T-helper 2 cell treated with Interferon-gamma antibody and Interleukin-4, amounts not matched to agents 100 ng/mL and 5 ng/mL, for 36 hours (primary cell): ENCODE data around the gene WNK2. TPM values are rescaled to one million over a fixed set of nuclear protein-coding genes. Genes with fewer than 3 reads are reported as not detected.
"Not testable (repeated sequence)": the region's sequence is repeated elsewhere in the genome, so short reads cannot be mapped to it uniquely, and the experiment has no call there.

ENCODE experiments used
- intact Hi-C: fragments of 100-400 bp; cut with micrococcal nuclease; formaldehyde crosslinking; loops from one replicate; pipeline ENCODE4 v1.15.1; 2023
- total RNA-seq: library from RNA; stranded (reverse); gene quantifications from 2 replicates; pipeline ENCODE4 v1.2.3, GENCODE V29; 2022

The WNK2 gene
- total RNA-seq, result 0.14 and 0.16 TPM in 2 replicates

DNA sequence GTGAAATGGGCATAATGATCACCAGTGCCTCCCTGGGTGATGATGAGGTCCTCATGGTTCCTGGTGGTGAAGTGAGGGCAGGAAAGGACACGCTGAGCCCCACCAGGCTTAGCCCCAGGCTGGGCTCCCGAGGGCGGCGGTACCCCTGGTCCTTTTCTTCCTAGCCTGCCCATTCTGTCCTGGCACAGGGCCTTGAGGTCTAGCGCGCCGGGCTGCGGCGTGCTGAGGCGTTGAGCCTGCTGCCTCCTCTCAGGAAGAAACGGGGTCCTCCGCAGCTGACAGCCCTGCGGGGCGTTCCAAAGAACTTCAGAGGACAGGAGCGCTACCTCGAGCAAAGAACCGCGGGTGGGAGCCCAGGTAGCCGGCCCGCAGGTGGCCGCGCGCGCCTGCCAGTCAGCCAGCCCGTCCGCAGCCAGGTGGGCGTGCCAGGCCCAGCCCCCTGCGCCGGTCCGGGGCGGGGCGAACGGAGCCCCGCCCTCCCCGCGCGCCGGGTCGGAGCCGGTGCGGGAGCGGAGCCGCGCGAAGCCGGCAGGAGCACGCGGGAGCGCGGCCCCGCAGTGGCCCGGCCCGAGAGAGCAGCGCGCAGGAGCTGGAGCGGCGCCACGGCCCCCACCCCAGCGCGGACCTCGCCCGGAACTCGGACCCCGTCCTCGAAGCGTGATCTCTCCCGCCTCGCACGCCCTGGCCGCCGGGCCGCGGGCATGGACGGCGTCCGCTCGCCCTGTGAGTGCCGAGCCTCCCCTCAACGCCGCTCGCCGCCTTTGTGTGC lies at the start of gene WNK2:
Gene WNK2, plus strand, starts transcription at position 477 of the 769 bp plus-strand sequence. CDS start 791 bp downstream, outside the sequence.
- intact Hi-C loops, result no loop called here

DNA sequence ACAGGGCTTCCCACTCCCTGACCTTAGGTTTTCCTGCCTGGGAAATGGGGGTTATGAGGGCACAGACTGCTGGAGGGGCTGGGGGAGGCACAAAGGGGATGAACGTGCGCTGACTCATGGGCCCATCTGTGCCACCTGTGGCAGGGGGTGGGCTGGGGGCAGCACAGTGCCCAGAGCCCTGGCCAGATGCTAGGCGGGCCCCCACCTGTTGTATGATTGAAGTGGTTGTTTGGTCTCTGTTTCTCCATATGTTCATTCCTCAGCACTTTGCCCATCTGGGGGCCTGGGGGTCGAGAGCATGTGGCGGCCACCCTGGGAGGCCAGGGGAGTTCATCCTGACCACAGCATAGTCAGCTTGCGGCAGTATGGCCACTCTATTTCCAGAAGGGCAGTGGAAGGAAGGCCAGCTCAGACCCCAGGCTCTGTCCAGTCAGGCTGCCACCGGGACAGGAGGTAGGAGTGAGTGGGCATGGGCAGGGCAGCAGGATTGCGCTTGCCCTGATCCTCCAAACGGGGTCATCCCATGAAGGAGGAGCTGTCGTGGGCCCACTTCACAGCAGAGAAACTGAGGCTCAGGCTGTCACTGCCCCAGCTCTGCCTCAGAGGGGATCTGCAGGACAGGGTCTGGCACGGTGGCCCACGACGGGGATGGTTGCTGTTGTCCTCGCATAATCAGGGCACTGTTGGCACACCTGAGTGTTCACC lies 49.0 kb upstream of the WNK2 start:
- intact Hi-C loops, result loop anchor here (1.0 to 2.0 kb wide), 3 partner anchors 22 to 70 kb away; no protein-coding TSS in a partner anchor

DNA sequence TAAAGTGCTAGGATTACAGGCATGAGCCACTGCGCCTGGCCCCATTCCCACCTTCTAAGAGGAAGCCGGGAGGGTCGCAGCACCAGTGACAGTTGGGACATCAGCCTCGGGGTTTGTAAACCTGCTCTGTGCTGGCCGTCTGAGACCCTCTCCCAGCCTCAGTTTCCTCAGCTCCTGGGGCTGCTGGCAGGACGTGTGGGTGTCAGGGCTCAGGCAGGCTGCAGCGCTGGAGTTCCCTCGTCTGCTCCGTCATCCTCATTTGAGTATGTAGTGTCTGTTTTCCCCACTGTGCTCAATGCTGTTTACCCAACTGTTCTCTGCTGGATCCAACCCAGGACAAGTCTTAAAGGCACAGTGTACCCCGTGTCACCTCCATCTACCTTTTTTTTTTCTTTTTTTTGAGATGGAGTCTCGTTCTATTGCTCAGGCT lies 47.9 kb upstream of the WNK2 start:
- intact Hi-C loops, result no loop called here

DNA sequence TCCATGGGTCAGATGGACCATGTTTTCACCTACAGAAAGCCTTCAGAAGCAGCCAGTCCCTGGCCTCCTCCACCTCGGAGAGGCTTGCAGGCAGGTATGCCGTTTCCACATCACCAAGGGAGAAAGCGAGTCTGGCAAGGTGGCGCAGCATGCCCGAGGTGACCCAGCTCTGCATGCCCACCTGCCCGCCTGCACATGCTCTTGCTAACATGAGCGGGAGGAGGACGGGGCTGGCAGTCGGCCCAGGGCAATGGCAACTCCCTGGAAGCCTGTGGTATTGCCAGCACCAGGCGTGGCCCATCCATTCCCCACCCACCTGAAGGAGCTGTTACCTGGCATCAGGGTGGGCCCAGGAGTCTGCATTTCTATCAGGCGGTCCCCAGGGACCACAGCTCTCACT lies 46.6 kb upstream of the WNK2 start:
- intact Hi-C loops, result no loop called here

DNA sequence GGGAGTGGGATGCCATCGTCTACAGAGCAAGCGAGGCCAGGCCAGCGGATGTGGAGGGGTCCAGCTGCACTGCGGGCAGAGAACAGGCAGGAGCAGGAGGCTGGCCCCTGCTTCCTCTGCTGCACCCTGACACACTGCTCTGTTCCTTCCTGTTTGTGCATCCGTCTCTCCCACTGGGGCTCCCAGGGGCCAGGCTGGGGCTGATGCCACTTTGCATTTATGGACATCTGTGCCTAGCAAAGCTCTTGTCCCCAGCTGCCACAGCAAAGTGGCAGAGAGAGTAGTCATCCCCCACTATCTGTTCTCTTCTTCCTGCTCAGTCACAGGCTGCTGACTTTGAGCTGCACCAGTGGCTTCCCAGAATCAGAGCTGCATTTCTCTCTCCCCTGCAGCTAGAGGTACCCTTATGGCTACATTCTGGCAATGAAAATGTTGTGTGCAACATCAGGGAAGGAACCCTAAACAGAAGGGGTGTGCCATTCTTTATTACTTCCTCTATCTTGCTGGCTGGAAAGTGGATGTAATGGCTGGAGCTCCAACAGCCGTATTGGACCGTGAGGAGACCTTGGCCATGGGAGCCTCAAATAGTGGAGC lies 45.7 kb upstream of the WNK2 start:
- intact Hi-C loops, result no loop called here

DNA sequence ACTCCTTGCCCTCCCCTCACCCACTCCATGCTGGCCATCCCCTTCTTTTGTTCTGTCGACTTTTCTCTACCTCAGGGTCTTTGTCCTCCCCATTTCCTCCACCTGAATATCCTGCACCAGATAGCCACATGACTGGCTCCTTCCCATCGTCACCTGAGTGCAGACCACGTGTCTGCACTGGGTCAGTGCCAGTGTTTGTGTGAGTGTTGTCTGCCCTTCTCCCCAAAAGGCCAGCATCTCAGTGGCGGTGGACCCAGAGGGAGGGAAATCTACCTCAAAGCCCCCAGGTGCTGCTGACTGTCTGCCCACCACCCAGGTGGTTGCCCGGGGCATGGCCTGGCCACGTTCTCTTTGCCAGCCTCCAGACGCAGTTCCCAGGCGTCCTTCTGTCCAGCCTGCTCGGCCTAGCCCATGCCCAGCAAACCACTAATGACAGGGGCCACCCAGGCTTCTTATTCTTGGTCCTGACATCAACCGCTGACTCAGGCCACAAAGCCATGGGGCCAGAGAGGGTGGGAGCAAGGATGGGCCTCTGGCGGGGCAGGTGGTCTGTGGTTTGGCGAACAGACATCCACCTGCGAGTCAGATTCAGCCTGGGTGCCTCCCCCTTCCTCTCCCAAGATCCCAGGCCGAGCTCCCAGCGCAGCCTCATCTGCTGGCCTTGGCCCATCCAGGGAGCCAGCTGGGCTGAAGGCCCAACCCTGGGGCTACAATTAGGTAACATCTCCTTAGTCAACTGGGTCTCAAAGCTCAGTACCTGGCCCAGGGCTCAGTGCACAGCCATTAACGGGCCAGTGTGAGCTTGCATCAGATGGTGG lies 44.4 kb upstream of the WNK2 start:
- intact Hi-C loops, result loop anchor here (5.0 kb wide), 1 partner anchor 32 kb away; no protein-coding TSS in a partner anchor

DNA sequence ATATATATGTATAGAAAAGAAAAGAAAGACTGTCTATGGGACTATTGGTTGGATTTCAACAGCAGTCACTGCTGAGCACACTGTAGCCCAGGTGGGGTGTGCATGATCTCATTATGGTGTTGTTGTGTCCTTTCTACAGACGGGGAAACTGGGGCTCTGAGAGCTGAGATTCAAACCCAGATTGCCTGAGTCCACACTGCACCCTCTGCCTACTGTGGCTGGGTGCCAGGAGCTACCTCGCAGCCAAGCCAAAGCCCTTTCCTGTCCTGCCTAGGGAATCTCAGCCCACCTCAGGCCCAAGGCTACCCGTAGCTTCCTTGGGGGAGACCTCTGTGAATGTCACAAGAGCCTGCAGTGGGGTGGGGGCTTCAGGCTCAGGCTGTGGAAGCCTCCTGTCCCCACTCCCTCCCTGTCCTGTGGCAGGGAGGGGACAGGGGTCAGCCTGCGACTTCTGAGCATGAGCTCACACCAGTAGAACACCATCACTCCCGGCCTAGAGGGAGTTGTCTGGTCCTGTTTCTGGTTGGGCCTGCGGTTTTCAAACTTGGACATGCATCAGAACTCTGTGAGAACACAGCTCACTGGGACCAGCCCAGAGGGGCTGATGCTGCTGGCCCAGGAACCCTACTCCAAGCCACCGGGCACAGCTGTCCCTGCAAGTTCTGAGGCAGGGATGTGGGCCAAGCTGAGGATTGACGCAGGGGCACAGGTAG lies 42.0 kb upstream of the WNK2 start:
- intact Hi-C loops, result loop anchor here (5.0 kb wide), 1 partner anchor 35 kb away; no protein-coding TSS in a partner anchor

DNA sequence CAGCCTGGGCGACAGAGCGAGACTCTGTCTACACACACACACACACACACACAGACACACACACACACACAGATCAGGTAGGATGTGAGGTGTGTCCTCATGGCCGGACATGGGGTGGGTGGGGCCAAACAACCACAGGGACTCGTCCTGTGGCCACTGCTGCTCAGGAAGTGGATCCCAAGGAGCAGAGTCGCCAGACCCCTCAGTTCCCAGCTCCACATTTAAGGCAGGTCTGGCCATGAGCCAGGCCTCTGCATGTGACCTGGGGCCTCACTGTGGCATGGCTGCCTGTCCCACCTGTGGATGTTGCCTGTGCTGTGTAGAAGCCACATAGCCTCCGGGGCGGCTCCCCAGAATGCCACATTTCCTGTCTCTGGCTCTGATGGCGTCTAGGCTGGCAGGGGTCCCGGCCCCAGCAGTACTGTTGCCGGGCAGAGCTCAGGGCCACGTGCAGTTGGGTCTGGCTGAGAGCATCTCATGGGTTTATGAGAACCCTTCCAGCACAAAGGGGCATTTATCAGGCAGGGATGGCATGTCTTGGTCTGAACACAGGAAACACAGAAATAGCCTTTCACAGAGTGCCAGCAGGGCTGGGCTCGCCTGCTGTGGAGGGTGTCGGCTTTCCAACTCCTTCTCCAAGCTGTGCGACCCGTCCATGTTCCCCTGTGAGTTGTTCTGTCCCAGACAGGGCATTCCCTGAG lies 40.0 kb upstream of the WNK2 start:
- intact Hi-C loops, result loop anchor here (5.0 kb wide), 1 partner anchor 37 kb away; no protein-coding TSS in a partner anchor

DNA sequence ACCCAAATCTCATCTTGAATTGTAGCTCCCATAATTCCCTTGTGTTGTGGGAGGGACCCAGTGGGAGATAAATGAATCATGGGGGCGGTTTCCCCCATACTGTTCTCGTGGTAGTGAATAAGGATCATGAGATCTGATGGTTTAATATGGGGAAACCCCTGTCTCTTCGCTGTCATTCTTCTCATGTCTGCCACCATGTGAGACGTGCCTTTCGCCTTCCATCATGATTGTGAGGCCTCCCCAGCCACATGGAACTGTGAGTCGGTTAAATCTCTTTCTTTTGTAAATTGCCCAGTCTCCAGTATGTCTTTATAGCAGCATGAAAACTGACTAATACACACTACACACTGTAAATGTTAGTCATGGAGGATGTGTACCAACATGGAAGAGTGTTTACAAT lies 37.2 kb upstream of the WNK2 start:
- intact Hi-C loops, result not testable (repeated sequence)

DNA sequence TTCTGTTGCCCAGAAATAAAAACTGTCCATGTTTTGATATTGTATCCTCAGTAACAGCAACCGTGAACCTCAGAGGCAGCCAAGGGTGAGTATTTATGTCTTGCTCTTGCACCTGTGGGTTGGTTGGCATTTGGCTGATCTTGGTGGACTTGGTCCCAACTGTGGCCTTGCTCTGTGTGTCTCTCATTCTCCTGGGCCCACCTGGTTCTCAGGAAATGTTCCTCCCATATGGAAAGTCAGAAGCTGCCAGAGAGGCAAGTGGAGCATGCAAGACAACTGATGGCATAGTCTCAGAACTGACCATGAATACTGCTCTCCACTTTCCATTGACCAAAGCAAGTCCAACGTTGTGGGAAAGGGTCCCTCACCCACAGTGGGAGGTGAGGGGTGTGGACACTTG lies 36.3 kb upstream of the WNK2 start:
- intact Hi-C loops, result no loop called here

DNA sequence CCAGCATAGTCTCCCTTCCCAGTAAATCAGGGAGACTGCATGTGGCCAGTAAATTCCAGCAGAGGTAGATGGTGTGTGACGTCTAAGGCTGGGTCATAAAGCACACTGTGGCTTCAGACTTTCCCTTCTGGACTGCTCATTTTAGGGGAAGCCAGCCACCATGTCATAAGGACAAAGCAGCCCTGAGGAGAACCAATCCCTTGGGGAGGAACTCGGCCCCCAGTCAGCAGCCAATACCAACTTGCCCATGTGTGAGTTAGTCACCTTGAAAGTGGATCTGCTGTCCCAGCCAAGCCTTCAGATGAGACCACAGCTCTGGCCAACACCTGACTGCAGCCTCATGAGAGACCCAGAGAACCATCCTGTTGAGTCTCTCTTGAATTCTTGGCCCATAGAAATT lies 35.2 kb upstream of the WNK2 start:
- intact Hi-C loops, result no loop called here

DNA sequence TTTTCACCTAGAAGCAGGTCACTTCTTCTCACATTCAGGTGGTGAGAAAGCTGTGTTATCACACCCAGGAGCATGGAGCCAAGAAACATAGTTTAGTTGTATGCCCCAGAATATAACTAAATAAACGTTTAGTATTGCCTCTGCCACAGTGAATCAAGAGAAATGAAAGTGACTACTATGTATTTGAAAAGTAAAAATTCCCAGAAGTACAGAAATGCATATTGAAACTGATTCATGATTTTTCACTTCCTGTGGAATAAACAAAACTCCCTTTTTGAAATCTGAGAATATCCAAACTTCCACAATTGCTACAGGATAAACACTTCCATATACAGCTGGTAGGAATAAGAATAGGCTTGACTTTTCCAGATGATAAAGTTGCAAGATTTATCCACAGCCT lies 34.6 kb upstream of the WNK2 start:
- intact Hi-C loops, result no loop called here

DNA sequence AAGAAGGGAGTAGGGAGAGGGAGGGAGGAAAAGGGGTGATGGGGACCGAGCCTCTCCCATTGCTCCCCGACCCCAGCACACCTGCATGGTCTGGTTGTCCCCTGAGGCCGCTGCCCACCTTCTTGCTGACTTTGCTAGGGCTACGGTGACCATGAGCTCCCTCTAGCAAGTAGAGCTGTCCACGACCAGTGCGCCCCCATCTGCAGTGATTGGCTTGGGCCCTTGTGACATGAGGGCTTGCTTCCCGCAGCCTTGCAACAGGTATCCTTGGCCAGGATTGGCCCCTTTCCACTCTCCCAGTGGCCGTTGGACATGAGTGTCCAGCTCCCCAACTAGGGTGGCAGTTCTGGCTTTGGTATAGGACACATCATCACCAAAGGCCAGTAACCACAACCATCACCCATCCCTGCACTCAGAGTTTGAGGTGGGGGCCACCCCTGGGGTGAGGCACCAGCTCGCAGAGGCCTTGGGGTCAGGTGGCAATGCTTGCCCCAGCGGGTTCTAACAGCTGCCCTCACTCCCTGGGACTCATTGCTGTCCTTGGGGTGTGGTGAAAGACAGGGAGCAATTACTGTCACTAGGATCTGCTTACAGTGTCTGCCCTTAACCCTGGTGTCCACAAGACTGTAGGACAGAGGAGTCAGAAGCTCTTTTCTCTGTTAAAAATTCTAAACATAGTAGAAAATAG lies 32.7 kb upstream of the WNK2 start:
- intact Hi-C loops, result no loop called here

DNA sequence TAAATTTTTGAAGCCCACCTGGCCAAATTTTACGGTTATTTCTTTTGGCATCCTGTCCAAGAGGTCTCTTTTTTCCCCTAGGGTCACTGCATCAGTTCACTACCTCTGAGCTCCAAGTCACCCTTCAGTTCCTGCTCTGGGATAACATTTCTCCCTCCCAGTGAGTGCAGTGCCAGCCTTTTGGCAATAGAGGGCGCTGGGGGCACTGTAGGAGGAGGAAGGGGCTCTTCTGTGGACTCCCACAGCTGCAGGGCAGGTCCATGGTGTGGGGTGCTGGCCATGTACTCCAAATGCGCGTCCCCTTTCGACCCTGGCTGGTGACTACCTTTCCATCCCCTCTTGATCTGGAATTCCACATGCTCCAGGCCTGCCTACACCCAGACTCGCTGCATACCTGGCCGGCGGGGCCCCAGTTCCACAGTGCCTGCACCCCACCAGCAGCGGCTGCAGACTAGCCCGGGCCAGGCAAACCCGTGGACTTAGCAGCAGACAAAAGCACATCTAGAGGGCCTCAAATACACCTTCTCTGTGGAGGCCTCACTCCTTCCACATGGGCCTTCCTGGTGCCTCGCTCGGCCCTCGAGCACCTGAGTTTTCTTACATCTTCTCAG lies 29.5 kb upstream of the WNK2 start:
- intact Hi-C loops, result no loop called here

DNA sequence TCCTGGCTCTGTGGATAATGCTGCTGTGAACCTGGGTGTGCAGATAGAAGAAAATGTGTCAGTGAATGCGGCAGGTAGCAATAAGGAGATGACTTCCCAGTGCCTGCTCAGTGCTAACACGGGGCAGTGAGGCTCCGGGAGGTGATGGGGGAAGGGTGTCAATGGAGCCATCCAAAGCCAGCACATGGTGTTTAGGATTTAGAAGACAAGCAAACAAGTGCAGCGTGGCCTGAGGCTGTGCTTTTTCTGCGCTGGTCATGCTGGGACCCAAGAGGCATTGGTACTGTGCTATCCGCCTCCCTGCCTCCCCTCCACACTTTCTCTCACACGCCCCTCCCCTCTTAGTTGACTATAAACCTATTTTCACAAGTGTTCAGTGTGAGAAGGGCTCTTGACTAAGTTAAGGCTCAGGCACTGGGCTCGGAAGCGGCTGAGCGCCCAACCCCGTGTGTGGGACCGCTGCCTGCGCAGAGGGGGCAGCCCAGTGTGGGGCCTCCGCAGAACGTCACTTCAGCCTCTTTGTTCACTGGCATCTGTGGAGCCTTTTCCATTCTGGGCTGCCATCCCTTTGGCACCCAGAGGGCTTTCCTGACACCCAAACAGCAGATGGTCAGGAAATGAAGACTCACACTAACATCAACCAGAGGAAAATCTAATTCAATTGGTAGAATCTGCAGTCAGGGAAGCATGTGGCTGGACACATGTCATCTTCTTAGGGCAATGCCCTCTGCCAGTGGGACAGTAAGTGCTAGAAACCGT lies 28.0 kb upstream of the WNK2 start:
- intact Hi-C loops, result loop anchor here (2.0 kb wide), 1 partner anchor 21 kb away; the partner anchor contains the start of gene NINJ1

DNA sequence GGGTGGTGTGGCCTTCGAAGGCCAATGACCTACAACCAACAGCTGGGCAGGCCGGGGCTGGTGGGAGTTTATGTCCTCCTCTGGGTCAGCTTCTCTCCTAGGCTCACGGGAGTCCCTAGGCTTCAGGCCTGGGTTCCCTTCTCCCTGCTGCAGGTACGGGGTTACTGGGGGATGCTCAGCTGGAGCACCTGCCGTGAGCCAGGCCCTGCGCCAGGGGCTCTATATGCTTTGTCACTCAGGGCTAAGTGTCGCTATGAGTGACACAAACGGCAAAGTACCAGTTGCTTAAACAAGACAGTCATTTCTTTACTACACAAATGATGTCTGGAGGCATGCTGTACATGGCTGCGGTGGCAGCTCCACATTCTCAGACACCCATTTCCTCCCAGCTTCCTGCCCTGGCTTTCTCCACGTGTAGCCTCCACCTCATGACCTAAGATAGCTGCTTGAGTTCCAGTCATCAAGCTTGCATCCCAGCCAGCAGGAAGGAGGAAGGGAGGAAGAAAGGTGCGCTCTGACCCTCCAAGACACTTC lies 27.4 kb upstream of the WNK2 start:
- intact Hi-C loops, result loop anchor here (2.0 kb wide), 1 partner anchor 22 kb away; the partner anchor contains the start of gene NINJ1

DNA sequence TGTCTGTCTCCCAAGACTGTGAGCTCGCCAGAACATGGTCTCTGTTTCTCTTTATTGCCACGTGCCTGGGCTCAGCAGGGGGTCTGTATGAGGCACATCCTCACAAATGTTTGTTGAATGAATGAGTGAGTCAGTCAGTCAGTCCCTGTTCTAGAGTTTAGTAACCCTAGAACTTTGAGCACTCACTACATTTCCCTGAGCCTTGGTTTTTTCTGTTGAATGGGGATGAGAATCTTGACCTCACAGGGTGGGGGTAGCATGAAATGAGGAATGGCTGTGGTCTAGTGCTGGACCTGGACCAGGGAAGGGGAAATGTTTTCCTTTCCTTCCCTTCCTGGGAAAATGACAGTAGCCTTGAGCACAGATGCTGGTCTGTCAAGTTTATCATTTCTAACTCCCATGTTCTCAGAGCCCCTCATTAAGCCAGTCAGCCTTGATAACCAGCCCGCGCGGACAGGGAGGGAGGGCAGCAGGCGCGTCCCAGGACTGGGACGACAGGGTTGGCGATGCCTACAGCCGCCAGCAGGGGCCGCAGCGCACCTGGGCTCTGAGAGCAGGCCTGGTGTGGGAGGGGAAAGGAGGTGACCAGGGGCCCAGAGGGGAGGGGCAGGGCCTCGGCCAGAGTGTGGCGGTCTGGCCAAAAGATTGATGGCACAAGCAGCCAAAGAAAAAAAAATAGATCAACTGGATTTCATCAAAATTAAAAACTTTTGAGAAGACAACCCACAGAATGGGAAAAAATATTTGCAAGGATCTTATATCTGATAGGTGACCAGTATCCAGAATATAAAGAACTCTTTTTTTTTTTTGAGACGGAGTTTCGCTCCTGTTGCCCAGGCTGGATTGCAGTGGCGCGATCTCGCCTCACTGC lies 24.1 kb upstream of the WNK2 start:
- intact Hi-C loops, result loop anchor here (1.0 to 10.0 kb wide), 3 partner anchors 142 to 805 kb away; no protein-coding TSS in a partner anchor
